Stimulated activated CD8-positive, alpha-beta memory T cell treated with anti-CD3 and anti-CD28 coated beads, Interleukin-7, amount 100 ng/mL, for 4 hours (primary cell): Measurements from ENCODE around the gene ITGA3.
"Not testable (repeated sequence)": the region's sequence is repeated elsewhere in the genome, so short reads cannot be mapped to it uniquely, and the experiment has no call there.

Experiments used
- DNase-seq, 2 donors: peaks; one replicate each; pipeline ENCODE4 v3.0.0-alpha.2; 2020; ENCODE audit warnings: low read depth in 2 of 2

Gene ITGA3

GRCh38 chr17:50051606-50052005 is 4.3 kb upstream of the ITGA3 start:
- no peak for DNase-seq

- no peak for DNase-seq
Observed at GRCh38 chr17:50052241-50052796, 3.6 kb upstream of the ITGA3 start.

GRCh38 chr17:50052822-50053653 is 2.9 kb upstream of the ITGA3 start:
- DNase-seq: no peak

GRCh38 chr17:50053654-50053960 is 2.3 kb upstream of the ITGA3 start:
- DNase-seq: no peak

- no peak for DNase-seq
Observed at GRCh38 chr17:50055055-50055425, 870 bp upstream of the ITGA3 start.

- DNase-seq: peak; percentile 35 to 46
Observed at GRCh38 chr17:50056217-50056960, 479 bp downstream of the ITGA3 start.

GRCh38 chr17:50056961-50057330 is 1.0 kb downstream of the ITGA3 start:
- no peak for DNase-seq

- no peak for DNase-seq
Observed at GRCh38 chr17:50057521-50057991, 1.6 kb downstream of the ITGA3 start.

- DNase-seq: no peak
Observed at GRCh38 chr17:50058296-50058953, 2.5 kb downstream of the ITGA3 start.

GRCh38 chr17:50059256-50059655 is 3.3 kb downstream of the ITGA3 start:
- no peak for DNase-seq

GRCh38 chr17:50059759-50060273 is 3.9 kb downstream of the ITGA3 start:
- no peak for DNase-seq

- DNase-seq: no peak
Observed at GRCh38 chr17:50060951-50061712, 5.2 kb downstream of the ITGA3 start.

GRCh38 chr17:50061713-50062045 is 5.8 kb downstream of the ITGA3 start:
- DNase-seq: not testable (repeated sequence)

GRCh38 chr17:50062293-50063243 is 6.7 kb downstream of the ITGA3 start:
- DNase-seq: no peak

- no peak for DNase-seq
Observed at GRCh38 chr17:50063561-50064252, 7.8 kb downstream of the ITGA3 start.

GRCh38 chr17:50064253-50065001 is 8.5 kb downstream of the ITGA3 start:
- DNase-seq: no peak

GRCh38 chr17:50065056-50065455 is 9.1 kb downstream of the ITGA3 start:
- DNase-seq: no peak

- no peak for DNase-seq
Observed at GRCh38 chr17:50066995-50067394, 11.1 kb downstream of the ITGA3 start.

GRCh38 chr17:50067996-50068395 is 12.1 kb downstream of the ITGA3 start:
- DNase-seq: no peak
